ENCODE measurements around the gene TRUB1.
A peak's percentile ranks its signal among the peaks of the same experiment; 100 is the strongest.

Gene TRUB1

GRCh38 chr10:114920459-114920858, 17.5 kb upstream of the TRUB1 start:
- no peak for TF ChIP-seq CTCF (IDR thresholded peaks at IDR 0.05; ENCODE audit: borderline replicate concordance, control extremely low read depth, extremely low read depth, insufficient read depth, missing control alignments)
- in situ Hi-C loops (cut with MboI; ENCODE audit: low sequenced_read_pairs, unreplicated experiment) = no loop called here
- DNase-seq (ENCODE audit: low spot score) = no peak

GRCh38 chr10:114922003-114922402, 16.0 kb upstream of the TRUB1 start:
- no peak for TF ChIP-seq CTCF (IDR thresholded peaks at IDR 0.05; ENCODE audit: borderline replicate concordance, control extremely low read depth, extremely low read depth, insufficient read depth, missing control alignments)
- no peak for DNase-seq (ENCODE audit: low spot score)
- in situ Hi-C loops (cut with MboI; ENCODE audit: low sequenced_read_pairs, unreplicated experiment) = no loop called here

- TF ChIP-seq CTCF (IDR thresholded peaks at IDR 0.05; ENCODE audit: borderline replicate concordance, control extremely low read depth, extremely low read depth, insufficient read depth, missing control alignments) = no peak
- in situ Hi-C loops (cut with MboI; ENCODE audit: low sequenced_read_pairs, unreplicated experiment) = no loop called here
- DNase-seq (ENCODE audit: low spot score) = no peak
Measured at GRCh38 chr10:114923551-114923950, 14.4 kb upstream of the TRUB1 start.

GRCh38 chr10:114925587-114926586, 12.1 kb upstream of the TRUB1 start:
- no peak for TF ChIP-seq CTCF (IDR thresholded peaks at IDR 0.05; ENCODE audit: borderline replicate concordance, control extremely low read depth, extremely low read depth, insufficient read depth, missing control alignments)
- DNase-seq (ENCODE audit: low spot score) = peak; percentile 31
- in situ Hi-C loops (cut with MboI; ENCODE audit: low sequenced_read_pairs, unreplicated experiment) = no loop called here

- in situ Hi-C loops (cut with MboI; ENCODE audit: low sequenced_read_pairs, unreplicated experiment) = no loop called here
- no peak for DNase-seq (ENCODE audit: low spot score)
- no peak for TF ChIP-seq CTCF (IDR thresholded peaks at IDR 0.05; ENCODE audit: borderline replicate concordance, control extremely low read depth, extremely low read depth, insufficient read depth, missing control alignments)
Measured at GRCh38 chr10:114928818-114929217, 9.2 kb upstream of the TRUB1 start.

GRCh38 chr10:114930320-114930719, 7.7 kb upstream of the TRUB1 start:
- no peak for TF ChIP-seq CTCF (IDR thresholded peaks at IDR 0.05; ENCODE audit: borderline replicate concordance, control extremely low read depth, extremely low read depth, insufficient read depth, missing control alignments)
- in situ Hi-C loops (cut with MboI; ENCODE audit: low sequenced_read_pairs, unreplicated experiment) = no loop called here
- no peak for DNase-seq (ENCODE audit: low spot score)

Measured in GM13976 (cell line).